Lower leg skin (tissue), 4 donors: ENCODE data around the gene CRYGA. TPM values are rescaled to one million over a fixed set of nuclear protein-coding genes. Genes with fewer than 3 reads are reported as not detected.
"Not testable (repeated sequence)": the region's sequence is repeated elsewhere in the genome, so short reads cannot be mapped to it uniquely, and the experiment has no call there.

ENCODE experiments used
- DNase-seq, 2 donors: peaks; one replicate each; pipeline ENCODE4 v3.0.0-alpha.2; 2019; ENCODE audit warnings: low spot score in 2 of 2
- H3K4me3 ChIP-seq: fragments of 200-600 bp; sonication (generic); 2 replicates; pipeline ENCODE4 v1.5.1; 2017; ENCODE audit warnings: mild to moderate bottlenecking, low read depth; ENCODE audit not compliant: poor library complexity, severe bottlenecking
- POLR2A ChIP-seq, 2 donors: fragments of 450-650 bp; IDR thresholded peaks; one replicate each; pipeline ENCODE4 v1.6.1; 2016 to 2017; ENCODE audit warnings: antibody characterized with exemption in 2 of 2, mild to moderate bottlenecking in 1 of 2, moderate library complexity in 1 of 2
- WGBS, 2 donors: methylation state at CpG; one replicate each; pipeline ENCODE4 v1.1.5; 2018; 5-methylcytosine and 5-hydroxymethylcytosine counted together
- intact Hi-C: fragments of 100-400 bp; cut with DNase I; formaldehyde crosslinking; loops from one replicate; pipeline ENCODE4 v1.15.0; 2023; ENCODE audit warnings: low total_unique reads
- total RNA-seq, 4 donors: library from RNA; depleted of rRNA; stranded (reverse); fragments of >200 nt; gene quantifications; one replicate each; pipeline ENCODE4 v1.1.0, GENCODE V29; 2016
- TF ChIP-seq, protein P1 (sequence below), 3 donors: fragments of 450-650 bp; IDR thresholded peaks; one replicate each; pipeline ENCODE4 v1.5.1; 2016; ENCODE audit warnings: antibody characterized with exemption in 3 of 3, mild to moderate bottlenecking in 3 of 3, moderate library complexity in 2 of 3

CRYGA gene
- total RNA-seq, 4 donors from 2014 or later: not detected

DNA sequence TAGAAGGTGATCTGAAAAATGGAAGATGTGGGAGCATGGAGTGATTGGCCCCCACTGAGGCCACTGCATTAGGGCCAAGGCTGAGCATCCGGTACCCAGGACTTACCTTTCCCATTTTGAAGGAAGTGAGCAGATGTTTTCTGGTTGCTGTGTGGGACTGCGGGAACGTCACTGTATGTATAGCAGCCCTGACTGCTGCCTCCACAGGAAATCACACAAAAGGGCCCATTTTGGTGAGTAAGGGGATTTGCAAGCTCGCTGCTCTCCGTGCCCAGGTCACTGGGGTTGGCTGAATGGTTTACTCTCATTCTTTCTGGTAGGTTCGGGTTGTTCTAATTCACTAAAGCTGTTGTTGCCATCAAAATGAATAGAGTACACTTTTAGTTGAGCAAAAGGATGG, 17.4 kb downstream of the CRYGA start, which contains the start of gene CRYGB:
CRYGB (minus strand) TSS at position 153 of the 400 bp plus-strand sequence; CDS start at position 115, 38 bp downstream.
- intact Hi-C loops: no loop called here
- no peak for TF ChIP-seq POLR2A (IDR thresholded peaks at IDR 0.05)
- TF ChIP-seq, protein P1, sequence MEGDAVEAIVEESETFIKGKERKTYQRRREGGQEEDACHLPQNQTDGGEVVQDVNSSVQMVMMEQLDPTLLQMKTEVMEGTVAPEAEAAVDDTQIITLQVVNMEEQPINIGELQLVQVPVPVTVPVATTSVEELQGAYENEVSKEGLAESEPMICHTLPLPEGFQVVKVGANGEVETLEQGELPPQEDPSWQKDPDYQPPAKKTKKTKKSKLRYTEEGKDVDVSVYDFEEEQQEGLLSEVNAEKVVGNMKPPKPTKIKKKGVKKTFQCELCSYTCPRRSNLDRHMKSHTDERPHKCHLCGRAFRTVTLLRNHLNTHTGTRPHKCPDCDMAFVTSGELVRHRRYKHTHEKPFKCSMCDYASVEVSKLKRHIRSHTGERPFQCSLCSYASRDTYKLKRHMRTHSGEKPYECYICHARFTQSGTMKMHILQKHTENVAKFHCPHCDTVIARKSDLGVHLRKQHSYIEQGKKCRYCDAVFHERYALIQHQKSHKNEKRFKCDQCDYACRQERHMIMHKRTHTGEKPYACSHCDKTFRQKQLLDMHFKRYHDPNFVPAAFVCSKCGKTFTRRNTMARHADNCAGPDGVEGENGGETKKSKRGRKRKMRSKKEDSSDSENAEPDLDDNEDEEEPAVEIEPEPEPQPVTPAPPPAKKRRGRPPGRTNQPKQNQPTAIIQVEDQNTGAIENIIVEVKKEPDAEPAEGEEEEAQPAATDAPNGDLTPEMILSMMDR (IDR thresholded peaks at IDR 0.05): no peak
- DNase-seq: no peak
- no peak within 1 kb of the TSS for H3K4me3 ChIP-seq
- 72 to 81% methylated on average over 6 of the region's 6 CpGs for WGBS, 2 donors

DNA sequence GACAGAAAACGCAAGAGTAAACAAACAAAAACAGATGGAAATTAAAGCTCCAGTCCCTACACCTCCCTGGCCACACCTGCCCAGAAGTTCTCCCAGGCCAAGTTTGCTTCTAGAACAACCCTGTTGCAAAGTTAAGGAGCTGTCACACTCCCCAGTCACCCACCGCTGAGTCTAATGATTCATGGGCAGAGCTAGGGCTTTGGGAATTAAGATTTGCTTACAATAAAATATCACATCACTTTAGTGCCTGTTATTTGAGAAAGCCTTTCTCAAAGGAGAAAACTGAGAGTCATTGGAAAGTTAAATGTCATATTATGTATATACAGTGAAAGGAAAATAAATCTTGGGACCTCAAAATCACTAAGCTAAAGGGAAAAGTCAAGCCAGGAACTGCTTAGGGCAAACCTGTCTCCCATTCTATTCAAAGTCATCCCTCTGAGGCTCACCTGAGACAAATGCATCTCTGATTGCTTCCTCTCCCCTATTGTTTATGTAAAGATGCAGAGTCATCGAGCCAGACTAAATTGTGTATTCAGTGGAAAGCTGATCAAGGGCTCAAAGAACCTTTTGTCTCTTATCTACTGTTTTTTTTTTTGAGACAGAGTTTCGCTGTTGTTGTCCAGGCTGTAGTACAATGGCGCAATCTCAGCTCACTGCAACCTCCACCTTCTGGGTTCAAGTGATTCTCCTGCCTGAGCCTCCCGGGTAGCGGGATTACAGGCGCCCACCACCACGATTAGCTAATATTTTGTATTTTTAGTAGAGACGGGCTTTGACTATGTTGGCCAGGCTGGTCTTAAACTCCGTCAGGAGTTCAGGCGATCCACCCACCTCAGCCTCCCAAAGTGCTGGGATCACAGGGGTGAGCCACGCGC, 20.2 kb downstream of the CRYGA start:
- no peak for TF ChIP-seq POLR2A (IDR thresholded peaks at IDR 0.05)
- TF ChIP-seq, protein P1 (IDR thresholded peaks at IDR 0.05): no peak
- no peak for DNase-seq
- WGBS, 2 donors: 69 to 74% methylated on average over 14 of the region's 14 CpGs
- H3K4me3 ChIP-seq: no peak overlapping the region
- intact Hi-C loops: no loop called here

DNA sequence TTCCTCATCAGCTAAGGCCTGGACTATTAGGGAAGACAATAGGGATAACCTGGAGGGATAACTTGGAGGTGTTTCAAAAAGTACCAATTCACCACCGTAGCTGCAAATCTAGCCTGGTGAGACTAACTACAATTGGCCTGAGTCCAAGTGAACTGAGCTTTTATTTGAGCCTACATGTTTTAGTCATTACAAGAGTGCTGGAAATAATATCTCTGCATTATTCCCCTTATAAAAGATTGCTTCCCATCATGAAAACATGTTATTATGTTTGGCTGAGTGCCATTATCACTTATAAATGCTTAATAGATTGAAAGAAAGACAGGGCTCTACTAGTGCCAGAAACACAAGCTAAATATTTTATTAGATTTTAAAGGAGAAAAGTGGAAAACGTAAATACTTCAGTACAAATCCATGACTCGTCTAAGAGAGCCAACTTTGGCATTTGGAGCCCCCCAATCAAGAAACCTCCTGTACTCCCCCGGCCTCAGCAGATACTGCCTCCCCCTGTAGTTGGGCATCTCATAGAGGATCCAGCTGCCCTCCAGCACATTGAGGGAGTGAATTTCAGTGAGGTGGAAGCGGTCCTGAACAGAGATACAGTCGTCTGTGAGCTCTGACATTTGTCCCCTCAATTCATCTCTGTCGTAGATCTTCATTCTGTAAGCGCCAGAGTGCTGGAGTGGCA, 21.0 kb downstream of the CRYGA start:
- intact Hi-C loops: no loop called here
- 21 to 30% methylated on average over 8 of the region's 8 CpGs for WGBS, 2 donors
- DNase-seq: no peak
- no peak overlapping the region for H3K4me3 ChIP-seq
- TF ChIP-seq, protein P1 (IDR thresholded peaks at IDR 0.05): no peak
- no peak for TF ChIP-seq POLR2A (IDR thresholded peaks at IDR 0.05)

DNA sequence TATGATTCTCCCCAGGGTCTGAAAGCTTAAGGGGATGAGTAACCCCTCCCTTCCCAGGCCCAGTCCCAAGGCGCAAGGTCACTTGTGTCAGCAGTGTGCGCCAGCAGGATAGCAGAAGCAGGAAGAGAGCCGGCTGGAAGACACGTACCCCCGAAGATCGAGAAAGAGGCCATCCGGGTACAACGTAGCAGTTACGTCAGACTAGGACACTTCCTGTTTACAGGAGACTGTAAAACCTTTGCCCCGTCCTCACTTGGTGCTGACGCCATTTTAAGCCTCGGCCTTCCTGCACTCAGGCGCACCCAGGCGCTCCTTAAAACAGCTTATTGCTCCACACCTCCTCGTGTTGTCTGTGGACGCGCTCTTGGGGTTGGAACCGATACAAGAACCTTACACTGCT, 23.9 kb downstream of the CRYGA start:
- 86 to 92% methylated on average over 18 of the region's 18 CpGs for WGBS, 2 donors
- TF ChIP-seq, protein P1 (IDR thresholded peaks at IDR 0.05): no peak
- TF ChIP-seq POLR2A (IDR thresholded peaks at IDR 0.05): no peak
- H3K4me3 ChIP-seq: no peak overlapping the region
- DNase-seq: no peak
- intact Hi-C loops: no loop called here

DNA sequence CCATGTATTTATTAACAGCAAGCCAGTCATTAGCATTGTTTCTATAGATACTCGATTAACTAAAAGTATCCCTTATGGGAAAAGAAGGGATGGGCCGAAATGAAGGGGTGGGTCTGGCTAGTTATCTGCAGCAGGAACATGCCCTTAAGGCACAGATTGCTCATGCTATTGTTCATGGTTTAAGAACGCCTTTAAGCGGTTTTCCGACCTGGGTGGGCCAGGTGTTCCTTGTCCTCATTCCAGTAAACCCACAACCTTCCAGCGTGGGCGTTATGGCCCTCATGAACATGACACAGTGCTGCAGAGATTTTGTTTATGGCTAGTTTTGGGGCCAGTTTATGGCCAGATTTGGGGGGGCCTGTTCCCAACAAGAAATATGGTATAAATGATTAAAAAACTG, 25.1 kb downstream of the CRYGA start:
- H3K4me3 ChIP-seq, intact Hi-C loops, DNase-seq: not testable (repeated sequence)
- 88 to 91% methylated on average over 7 of the region's 7 CpGs for WGBS, 2 donors

DNA sequence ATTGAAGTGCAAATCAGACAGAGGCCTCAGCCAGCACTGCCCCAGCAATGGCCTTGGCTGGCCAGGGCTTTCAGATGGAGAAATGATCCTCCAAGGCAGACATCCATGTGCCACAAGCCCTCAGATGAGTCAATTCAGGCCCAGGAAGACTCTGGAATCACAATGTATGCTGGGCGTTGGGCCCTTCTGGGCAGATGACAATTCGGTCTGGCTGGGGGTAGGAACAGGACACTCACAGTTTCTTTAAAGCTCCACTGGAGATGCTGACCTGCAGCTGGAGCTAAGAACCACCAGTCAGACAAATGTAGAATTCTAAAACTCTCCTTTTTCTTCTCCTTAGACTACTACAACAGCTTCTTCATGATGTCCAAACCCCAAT, 26.7 kb downstream of the CRYGA start:
- H3K4me3 ChIP-seq: no peak overlapping the region
- intact Hi-C loops: no loop called here
- WGBS, 2 donors: 89 to 96% methylated on average over 2 of the region's 2 CpGs
- DNase-seq: no peak
- no peak for TF ChIP-seq POLR2A (IDR thresholded peaks at IDR 0.05)
- TF ChIP-seq, protein P1 (IDR thresholded peaks at IDR 0.05): no peak
